Hypothalamus (tissue), 51 donors: ENCODE results near the gene BRSK2.
"Not testable (repeated sequence)": the region's sequence is repeated elsewhere in the genome, so short reads cannot be mapped to it uniquely, and the experiment has no call there.

ENCODE experiments used
- DNase-seq, 51 donors: peaks; one replicate each; lab custom pipeline; 2025; lab: John Stamatoyannopoulos, UW

Gene BRSK2

GRCh38 chr11:1405186-1406020 lies 15.7 kb downstream of the BRSK2 start:
- DNase-seq, result no peak

- DNase-seq, result peak in 1 of 51 donors; percentile 20
These were observed 17.1 kb downstream of the BRSK2 start for GRCh38 chr11:1406571-1407485.

- DNase-seq, result no peak
These were observed 17.9 kb downstream of the BRSK2 start for GRCh38 chr11:1407668-1408067.

- DNase-seq, result no peak
These were observed 18.6 kb downstream of the BRSK2 start for GRCh38 chr11:1408346-1408745.

- peak in 2 of 51 donors; percentile 53 to 63 for DNase-seq
These were observed 19.5 kb downstream of the BRSK2 start for GRCh38 chr11:1409108-1409851.

GRCh38 chr11:1409852-1410125 lies 20.1 kb downstream of the BRSK2 start:
- not testable (repeated sequence) for DNase-seq

- DNase-seq, result peak in 13 of 51 donors; percentile 12 to 52 (median 34)
These were observed 20.9 kb downstream of the BRSK2 start for GRCh38 chr11:1410366-1411291.

GRCh38 chr11:1411301-1411700 lies 21.6 kb downstream of the BRSK2 start:
- DNase-seq, result no peak

GRCh38 chr11:1411739-1412138 lies 22.0 kb downstream of the BRSK2 start:
- not testable (repeated sequence) for DNase-seq

- DNase-seq, result no peak
These were observed 22.8 kb downstream of the BRSK2 start for GRCh38 chr11:1412377-1413095.

- no peak for DNase-seq
These were observed 24.9 kb downstream of the BRSK2 start for GRCh38 chr11:1414650-1415049.

- no peak for DNase-seq
These were observed 25.9 kb downstream of the BRSK2 start for GRCh38 chr11:1415631-1416030.

- not testable (repeated sequence) for DNase-seq
These were observed 28.6 kb downstream of the BRSK2 start for GRCh38 chr11:1418192-1418795.

GRCh38 chr11:1419811-1420210 lies 30.1 kb downstream of the BRSK2 start:
- DNase-seq, result peak in 3 of 51 donors; percentile 13 to 43 (median 41)

- peak in 3 of 51 donors; percentile 33 to 45 (median 44) for DNase-seq
These were observed 31.6 kb downstream of the BRSK2 start for GRCh38 chr11:1421291-1421690.

- no peak for DNase-seq
These were observed 32.7 kb downstream of the BRSK2 start for GRCh38 chr11:1422481-1422880.

GRCh38 chr11:1422981-1423380 lies 33.2 kb downstream of the BRSK2 start:
- no peak for DNase-seq

- DNase-seq, result not testable (repeated sequence)
These were observed 33.7 kb downstream of the BRSK2 start for GRCh38 chr11:1423406-1423805.

GRCh38 chr11:1425006-1425405 lies 35.3 kb downstream of the BRSK2 start:
- no peak for DNase-seq
